GM21825 (cell line): ENCODE results near the gene CXorf58.

Experiments
- ATAC-seq: cut with Tn5 transposase; IDR thresholded peaks from one replicate; pipeline ENCODE4 v1.9.1; 2021; ENCODE audit warnings: mild to moderate bottlenecking, moderate library complexity; ENCODE audit not compliant: unreplicated experiment

CXorf58 gene

DNA sequence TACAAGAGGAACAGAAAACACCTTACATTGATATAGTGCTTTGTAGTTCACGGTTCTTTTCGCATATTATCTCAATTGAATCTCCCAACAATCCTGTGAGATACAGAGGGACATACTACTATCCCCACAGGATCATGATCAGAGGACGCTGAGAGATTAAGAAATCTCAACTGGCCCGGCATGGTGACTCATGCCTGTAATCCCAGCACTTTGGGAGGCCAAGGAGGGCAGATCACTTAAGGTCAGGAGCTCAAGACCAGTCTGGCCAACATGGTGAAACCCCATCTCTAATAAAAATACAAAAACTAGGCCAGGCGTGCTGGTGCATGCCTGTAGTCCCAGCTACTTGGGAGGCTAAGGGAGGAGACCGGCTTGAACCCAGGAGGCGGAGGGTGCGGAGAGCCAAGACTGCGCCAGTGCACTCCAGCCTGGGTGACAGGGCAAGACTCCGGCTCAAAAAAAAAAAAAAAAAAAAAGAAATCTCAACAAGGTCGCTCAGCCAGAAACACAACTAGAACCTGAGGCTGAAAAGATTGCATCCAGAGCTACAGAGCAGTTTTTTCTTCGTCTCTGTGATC is 7.5 kb upstream of the CXorf58 start:
- no peak for ATAC-seq

DNA sequence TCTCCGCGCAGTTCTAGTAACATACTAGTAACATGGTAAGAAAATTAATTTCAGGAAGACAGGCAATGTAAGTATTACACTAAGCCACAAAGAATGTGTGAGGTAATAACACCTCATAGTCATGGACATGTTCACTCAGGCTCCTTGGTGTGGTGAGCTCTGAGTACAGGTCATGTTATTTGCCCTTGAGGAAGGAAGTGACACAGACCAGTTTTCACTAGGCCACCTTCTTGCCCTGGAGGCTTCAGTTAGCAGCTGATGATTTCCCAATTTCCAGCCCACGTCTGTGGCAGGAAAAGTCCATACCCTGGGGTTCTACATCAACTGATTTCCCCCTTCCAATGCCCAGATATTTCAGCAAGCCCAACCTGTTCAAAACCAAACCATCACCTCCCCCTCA is 6.7 kb upstream of the CXorf58 start:
- no peak for ATAC-seq

DNA sequence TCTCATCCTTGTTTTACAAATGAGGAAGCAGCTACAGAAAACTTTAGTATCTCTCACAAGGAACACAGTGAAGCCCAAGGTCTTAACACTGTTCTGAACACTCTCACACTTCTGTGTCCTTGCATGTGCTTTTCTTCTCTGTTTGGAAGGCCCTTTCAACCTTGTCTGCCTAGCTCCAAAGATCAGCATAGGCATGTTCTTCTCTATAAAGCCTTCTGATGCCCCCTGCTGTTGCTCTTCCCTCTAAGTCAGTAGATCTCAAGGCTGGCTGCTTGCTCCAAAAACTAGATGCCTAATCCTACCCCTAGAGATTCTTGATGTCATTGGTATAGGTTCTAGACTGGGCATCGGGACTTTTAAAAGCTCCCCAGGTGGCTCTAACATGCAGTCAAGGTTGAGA is 6.0 kb upstream of the CXorf58 start:
- ATAC-seq = peak; percentile 55

DNA sequence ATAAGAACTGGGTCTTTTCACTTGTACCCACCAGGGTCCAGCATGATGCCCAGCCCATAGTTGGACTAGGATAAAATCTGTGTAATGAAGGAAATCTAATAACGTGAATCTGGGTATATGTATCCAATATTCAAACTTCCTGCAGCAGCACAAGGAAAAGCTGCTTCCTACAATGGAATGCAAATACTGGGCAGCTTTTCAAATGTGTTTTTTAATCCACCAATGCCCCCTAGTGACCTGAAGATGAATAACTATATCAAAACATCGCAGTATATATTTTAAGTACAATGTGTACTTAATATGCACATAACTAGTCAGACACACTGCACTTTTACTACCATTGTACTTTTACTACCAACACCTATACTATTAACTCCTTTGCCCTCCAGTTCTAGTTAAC is 5.4 kb upstream of the CXorf58 start:
- ATAC-seq = no peak

DNA sequence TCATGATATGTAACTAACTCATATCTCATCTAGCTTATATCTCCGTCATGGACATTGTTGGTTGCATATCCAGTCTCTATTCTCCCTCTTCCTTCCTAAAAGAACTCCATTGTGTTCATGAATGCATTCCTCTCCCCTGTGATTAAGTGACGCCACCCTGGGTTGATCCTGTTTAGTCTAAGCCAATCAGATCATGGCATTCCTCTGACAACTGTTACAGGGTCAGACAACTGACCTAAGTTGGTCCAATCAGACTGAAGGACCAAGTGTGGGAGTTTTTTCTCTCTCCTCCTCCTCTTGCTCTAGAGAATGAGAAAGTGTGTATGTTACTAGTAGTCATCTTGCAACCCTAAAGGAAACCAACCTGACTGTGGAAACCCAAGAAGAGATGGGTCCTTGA is 3.7 kb upstream of the CXorf58 start:
- no peak for ATAC-seq

DNA sequence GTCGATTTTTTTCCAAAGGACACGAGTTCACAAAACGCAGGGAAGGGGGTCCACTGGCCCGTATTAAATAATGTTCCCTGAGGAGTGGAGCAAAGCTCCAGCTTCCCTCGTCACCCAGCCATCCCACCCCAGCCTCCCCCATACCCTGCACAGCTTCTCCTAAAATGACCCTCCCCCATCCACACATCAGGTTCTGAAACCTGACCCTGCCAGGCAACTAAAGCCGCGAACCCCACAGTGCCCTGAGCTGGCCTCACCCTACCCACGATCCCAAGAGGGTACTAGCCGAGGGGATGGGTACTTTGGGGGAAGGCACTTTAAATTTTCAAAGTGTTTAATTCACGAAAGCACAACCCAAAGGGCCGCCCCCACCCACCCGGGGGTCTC is 702 bp upstream of the CXorf58 start:
- peak; percentile 6 for ATAC-seq

DNA sequence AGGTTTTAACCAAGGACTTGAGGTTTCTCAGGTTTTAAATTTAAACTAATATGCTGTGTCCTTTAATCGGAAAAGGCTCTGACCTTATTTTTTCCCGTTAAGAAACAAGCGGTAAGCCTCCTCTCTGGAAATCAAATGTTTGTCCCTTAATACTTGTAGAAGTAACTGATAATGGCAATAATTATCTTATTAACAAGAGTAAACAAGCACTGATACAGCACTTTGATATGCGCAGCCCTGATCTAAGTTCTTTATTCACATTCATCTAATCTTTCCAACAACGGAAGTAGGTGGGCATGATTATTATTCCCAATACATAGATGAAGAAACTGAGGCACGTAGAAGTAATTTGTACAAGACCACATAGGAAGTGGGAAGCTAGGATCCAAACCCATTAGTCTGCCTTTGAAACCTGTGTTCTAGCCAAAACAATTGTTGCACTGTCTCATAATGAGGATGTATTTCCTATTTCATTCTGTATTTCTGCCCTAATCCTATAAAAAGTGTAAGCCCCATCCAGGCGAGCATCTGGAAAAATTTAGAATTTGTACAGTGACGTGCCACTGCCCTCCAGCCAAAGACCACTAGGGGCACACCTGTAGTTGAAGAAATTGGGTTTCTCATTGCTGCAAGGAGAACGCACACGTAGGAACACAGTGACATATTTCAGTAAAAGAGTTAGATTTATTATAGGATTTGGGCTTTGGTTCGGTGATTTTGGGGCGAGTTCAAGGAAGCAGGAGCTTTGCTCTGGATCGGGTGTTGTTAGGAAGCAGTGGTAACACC is 606 bp downstream of the CXorf58 start:
- ATAC-seq = no peak

DNA sequence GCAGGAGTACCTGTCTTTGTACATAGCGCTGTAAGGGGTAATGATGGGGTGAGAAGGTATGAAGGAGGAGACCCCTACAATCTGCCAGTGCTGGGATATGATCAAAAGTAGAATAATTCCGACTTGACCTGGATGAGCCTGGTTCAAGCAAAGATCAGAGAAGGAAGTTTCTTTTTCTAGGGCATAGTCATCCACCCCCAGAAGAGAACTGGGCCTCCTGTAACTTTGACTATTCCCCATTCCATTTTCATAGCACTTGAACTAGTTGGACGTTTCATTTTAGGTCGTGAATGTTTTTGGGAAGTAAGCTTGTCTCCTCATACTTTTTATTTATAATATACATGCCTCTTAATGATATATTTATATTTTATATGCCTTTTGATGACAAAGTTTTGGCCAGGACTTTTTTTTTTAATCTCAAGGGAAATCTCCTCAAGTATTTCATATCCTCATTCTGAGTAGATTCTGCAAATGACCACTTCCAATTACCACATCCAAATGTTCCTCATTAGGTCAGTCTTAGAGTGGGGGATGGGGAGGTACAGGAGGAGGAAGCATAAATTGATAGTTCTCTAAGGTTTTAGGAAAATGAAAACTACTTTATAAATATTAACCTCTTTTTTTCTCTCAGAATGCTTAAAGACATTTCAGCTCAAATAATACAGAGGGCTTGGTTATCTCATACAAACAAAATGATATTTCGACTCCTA is 3.5 kb downstream of the CXorf58 start:
- ATAC-seq = no peak

DNA sequence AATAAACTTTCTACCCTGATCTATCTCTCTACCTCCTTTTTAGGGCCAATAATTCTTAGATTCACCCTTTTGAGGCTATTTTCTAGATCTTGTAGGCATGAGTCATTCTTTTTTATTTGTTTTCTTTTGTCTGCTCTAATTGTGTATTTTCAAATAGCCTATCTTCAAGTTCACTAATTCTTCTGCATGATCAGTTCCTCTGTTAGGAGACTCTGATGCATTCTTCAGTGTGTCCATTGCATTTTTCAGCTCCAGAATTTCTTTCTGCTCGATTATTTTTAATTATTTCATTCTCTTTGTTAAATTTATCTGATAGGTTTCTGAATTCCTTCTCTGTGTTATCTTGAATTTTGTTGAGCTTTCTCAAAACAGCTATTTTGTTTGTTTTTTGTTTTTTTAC is 11.3 kb downstream of the CXorf58 start:
- no peak for ATAC-seq

DNA sequence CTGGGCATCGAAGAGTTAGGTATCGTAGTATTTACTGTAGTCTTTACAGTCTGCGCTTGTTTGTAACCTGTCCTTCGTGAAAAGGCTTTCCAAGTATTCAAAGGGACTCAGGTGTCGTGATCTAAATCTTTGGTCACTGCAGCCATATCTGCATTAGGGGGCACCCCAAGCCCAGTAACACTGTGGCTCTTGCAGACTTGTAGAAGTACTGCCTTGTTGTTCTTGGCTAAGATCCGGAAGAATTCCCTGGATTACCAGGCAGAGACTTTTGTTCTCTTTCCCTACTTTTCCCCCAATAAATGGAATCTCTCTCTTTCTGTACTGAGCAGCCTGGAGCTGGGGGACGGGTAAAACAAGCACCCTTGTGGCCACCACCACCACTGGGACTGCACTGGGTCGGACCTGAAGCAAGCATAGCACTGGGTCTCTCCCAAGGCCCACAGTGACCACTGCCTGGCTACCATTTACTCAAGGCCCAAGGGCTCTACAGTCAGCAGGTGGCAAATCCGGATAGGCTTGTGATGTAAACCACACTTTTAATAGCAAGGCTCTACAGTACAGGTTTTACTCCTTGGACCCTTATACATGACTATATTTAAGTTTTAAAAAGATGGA is 12.0 kb downstream of the CXorf58 start:
- no peak for ATAC-seq

DNA sequence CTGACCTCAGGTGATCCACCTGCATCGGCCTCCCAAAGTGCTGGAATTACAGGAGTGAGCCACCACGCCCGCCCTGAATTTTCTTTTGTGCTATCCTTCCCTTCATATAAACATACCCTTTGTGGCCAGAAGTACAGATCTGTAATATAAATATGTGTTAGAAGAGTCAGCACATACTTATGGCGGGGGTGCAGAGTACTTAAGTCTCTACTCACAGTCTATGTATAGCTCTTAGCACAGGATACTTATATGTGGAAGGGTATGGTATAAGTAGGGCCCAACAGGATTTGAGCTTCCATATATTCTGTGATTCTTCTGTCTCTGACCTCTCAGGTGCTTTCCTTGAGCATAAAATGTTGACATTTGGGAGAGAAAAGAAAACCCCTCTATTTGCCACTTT is 18.2 kb downstream of the CXorf58 start:
- ATAC-seq = no peak

DNA sequence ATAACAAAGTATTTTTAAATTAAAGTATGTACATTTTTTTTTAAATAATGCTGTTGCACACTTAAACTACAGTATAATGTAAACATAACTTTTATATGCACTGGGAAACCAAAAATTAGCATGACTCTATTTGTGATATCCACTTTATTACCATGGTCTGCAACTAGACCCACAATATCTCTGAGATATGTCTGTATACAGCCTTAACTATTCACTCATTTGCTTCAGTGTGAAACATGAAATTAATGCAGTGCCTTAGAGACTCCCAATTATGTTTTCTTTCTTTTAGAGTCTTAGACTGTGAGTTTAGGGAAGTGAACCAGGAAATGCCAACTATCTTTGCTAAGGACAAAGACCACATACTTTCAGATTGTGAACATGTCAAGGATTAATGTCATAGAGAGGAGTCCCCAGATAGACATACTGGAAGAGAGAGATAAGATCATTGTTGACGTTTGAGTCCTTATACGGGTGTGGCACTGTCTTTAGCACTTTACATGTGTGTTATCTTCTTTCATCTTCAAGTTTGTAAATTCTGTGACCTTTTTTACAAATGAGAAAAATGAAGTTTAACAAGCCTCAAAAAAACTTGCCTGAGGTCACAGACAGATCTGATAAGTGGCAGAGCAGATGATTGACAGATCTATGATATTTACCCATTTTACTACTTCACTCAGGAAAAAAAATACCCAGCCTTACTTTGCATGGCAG is 23.2 kb downstream of the CXorf58 start:
- ATAC-seq = no peak

DNA sequence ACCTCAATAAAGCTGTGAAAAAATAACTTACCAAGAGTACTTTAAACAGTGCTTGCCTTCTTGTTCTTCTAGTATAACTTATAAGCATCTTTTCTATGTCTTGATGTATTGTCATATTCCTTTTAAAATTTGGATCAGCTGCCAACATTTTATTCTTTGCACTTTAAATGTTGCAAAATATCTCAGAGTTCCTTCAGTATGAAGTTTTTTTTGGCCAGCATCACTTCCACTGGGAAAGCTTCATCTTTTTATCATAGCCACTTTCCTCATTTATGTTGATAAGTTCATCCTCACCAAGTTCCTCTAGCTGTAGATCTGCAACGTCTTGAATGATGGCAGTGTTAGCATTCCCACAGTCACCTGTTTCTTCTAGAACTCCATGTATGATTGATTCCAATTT is 24.2 kb downstream of the CXorf58 start:
- ATAC-seq = no peak

DNA sequence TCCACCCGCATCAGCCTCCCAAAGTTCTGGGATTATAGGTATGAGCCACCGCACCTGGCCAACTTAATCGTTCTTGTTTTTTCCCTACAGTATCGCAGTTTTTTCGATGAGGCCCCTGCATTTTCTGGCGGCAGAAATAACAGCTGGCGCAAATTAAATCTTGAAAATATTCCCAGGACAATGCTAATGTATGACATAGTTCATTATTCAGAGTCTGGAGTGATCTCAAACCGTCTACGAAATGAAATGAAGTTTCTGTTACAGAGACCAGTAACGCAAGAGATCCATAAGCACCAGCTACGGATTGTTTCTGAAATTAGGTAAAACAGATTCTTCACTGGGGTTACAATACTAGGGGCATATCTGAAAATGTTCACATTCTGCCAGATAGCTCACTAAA is 27.3 kb downstream of the CXorf58 start:
- no peak for ATAC-seq

DNA sequence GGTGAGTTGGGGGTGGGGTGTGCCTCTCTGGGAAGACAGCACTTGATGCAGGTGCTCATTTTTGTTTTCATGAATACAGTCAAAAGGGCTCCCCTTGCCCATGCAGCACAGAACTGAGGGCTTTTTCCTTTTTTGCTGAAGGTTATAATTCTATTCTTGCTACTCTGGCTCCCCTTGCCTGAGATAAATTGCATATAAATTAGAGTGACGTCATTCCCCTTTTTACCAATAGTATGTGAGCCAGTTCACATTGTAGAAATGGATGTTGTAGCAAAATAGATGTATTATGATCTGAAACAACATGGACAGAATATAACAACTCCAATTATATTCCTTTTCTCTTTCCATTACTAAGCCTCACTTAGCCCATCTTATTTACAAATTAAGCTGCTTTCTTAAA is 28.4 kb downstream of the CXorf58 start:
- no peak for ATAC-seq

DNA sequence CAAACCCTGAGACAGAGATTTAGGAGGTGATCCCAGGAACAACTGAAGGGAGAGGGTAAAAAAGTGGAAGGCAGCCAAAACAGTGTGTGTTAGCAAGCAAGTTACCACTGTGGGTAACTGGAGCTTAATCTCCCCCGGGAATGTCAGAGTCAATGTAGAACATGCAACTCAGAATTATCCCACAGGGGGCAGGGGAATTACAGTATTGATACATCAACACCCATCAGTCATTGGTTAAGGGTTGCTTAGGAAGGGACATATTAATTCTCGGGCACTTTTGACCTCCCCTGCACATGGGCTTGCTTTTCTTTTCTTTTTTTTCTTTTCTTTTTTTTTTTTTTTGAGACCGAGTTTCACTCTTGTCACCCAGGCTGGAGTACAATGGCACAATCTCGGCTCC is 29.3 kb downstream of the CXorf58 start:
- ATAC-seq = no peak

DNA sequence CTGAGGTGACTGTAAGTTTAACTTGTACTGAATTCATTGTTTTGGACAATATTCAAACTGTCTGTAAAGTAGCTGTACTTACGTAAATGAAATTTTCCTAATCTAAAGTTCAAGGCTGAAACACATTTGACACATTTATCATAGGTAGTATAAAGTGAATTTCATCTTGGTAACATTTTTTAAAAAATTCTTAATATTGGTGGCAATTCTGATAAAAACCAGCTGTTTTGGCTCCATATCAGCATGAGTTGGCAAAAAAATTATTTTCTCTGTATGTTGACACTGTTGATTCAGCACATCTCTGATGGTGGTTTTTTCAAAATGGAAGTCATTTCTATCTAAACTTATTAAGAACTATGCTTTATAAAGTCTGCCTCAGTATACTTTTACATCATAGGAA is 30.9 kb downstream of the CXorf58 start:
- no peak for ATAC-seq

DNA sequence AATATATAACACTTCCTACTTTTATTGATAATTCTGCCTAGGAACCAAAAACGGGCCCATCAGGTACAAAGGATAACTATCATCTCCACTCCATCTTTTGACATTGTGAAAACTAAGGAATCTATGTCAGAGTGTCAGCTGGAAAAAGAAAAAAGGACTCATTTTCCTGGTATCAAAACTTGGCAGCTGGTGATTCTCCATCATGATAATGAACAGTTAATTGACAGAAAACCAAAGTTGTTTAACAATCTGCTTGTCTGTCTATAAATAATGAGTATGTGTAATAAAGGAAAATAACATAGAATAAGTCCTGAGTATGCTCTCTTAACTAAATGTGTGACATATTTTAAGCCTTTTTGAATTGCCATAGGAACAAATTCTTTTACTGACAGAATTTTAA is 31.4 kb downstream of the CXorf58 start:
- ATAC-seq = no peak

DNA sequence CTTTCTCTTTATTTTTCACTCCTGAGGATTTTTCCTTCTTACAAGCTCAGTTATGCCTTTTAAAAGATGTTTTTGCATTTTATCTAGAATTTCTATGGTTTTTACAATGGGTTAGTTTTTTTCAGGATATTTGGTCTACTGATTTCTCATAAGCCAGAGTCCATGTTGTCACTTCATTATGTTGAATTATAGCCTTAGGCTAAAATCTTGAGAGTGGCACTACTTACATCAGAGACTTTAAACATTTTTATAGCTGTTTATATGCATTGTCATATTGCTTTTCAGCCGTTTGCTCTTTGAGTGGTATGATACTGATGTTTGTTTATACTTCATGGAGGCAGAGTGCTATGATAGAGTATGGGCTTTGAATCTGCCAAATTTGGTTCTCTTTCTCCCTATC is 36.4 kb downstream of the CXorf58 start:
- no peak for ATAC-seq

DNA sequence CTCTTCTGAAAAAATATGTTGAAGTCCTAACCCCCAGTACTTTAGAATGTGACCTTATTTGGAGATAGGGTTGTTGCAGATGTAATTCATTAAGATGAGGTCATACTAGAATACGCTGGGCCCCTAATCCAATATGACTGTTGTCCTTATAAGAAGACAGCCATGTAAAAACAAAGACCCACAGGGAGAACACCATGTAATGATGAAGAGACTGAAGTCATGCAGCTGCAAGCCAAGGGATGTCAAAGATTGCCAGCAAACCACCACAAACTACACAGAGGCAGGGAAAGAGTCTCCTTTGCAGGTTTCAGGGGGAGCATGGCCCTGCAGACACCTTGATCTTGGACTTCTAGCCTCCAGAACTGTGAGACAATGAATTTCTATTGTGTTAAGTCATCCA is 37.4 kb downstream of the CXorf58 start:
- no peak for ATAC-seq

DNA sequence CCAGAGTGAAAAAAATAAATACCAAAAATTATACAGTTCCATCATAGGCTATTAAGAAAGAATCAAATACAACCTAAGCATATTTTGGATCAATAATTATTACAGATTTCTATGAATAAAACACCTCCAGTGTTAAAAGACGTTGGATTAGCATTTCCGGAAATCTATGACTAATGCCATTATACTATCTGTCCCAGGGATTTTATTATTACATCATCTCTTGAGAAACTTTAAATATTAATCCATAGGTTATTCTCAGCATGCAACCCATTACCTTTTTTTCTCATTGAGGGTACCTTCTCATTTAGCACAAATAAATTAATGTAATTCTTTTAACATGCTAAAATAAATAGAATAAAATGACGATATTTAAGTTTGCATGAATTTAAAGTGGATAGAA is 44.6 kb downstream of the CXorf58 start:
- no peak for ATAC-seq
